DMS153 (cell line): ENCODE results near the gene UGT1A6.
"Not testable (repeated sequence)": the region's sequence is repeated elsewhere in the genome, so short reads cannot be mapped to it uniquely, and the experiment has no call there.

ENCODE experiments used
- DNase-seq: peaks from one replicate; lab custom pipeline; 2025; lab: John Stamatoyannopoulos, UW

Gene UGT1A6

GRCh38 chr2:233728723-233729301 is 36.1 kb downstream of the UGT1A6 start, which contains the start of gene UGT1A3:
Gene UGT1A3, plus strand, starts transcription at chr2:233729042. Its CDS starts 85 bp downstream, at chr2:233729127.
- DNase-seq = no peak

- peak; percentile 35 for DNase-seq
Observed at GRCh38 chr2:233736868-233737653, 44.4 kb downstream of the UGT1A6 start.

DNA sequence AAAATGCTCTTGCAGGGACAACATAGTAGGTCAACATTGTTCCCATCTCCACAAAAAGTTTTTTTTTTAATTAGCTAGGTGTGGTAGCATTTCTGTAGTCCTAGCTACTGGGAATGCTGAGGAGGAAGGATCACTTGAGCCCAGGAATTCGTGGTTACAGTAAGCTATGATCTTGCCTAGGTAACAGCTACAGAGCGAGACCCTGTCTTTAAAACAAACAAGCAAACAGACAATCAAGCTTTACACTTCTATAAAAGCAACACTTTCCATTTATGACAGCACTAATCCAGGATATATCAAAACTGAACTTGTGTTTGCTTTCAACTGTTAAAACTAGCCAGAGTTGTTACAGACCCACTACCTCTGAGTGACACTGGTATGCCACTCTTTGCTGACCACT is 48.2 kb downstream of the UGT1A6 start:
- DNase-seq = no peak

DNA sequence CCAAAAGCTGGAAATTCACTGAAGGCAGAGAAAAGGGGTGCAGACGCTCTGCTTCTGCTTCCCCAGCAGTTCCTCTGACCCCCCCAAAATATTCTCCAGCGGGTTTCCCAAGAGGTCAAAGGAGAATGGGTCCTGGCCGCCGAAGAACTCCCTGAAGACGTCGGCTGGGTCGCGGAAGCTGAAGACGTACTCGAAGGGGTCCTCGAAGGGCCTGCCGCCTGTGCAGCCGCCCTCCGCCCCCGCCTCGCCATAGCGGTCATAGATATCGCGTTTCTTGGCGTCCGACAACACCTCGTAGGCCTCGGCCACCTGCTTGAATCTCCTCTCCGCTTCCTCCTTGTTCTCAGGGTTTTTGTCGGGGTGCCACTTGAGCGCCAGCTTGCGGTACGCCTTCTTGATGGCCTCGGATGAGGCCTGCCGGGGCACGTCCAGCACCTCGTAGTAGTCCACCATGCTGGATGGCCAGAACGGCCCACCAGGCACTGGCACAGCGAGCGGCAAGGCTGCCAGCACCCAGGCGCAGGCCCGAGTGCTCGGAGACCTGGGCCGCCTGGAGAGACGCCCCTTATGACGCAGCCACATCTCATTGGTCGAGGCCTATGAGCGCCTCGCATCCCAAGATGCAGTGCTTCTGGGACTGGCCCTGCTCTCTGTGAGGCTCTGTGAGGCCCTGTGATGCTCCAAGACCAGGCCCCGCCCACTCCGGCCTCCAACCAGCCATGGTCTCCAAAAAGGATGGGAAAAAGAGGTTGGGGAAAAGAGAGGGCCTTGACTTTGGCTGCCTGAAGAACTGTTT is 51.0 kb downstream of the UGT1A6 start:
- no peak for DNase-seq

- no peak for DNase-seq
Observed at GRCh38 chr2:233745073-233745755, 52.5 kb downstream of the UGT1A6 start.

- DNase-seq = not testable (repeated sequence)
Observed at GRCh38 chr2:233745838-233746237, 53.1 kb downstream of the UGT1A6 start.

- no peak for DNase-seq
Observed at GRCh38 chr2:233746475-233747282, 54.0 kb downstream of the UGT1A6 start.

DNA sequence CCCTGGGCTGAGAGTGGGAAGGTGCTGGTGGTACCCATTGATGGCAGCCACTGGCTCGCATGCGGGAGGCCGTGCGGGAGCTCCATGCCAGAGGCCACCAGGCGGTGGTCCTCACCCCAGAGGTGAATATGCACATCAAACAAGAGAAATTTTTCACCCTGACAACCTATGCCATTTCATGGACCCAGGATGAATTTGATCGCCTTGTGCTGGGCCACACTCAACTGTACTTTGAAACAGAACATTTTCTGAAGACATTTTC is 54.5 kb downstream of the UGT1A6 start:
- DNase-seq = no peak

- not testable (repeated sequence) for DNase-seq
Observed at GRCh38 chr2:233750689-233751088, 58.0 kb downstream of the UGT1A6 start.

DNA sequence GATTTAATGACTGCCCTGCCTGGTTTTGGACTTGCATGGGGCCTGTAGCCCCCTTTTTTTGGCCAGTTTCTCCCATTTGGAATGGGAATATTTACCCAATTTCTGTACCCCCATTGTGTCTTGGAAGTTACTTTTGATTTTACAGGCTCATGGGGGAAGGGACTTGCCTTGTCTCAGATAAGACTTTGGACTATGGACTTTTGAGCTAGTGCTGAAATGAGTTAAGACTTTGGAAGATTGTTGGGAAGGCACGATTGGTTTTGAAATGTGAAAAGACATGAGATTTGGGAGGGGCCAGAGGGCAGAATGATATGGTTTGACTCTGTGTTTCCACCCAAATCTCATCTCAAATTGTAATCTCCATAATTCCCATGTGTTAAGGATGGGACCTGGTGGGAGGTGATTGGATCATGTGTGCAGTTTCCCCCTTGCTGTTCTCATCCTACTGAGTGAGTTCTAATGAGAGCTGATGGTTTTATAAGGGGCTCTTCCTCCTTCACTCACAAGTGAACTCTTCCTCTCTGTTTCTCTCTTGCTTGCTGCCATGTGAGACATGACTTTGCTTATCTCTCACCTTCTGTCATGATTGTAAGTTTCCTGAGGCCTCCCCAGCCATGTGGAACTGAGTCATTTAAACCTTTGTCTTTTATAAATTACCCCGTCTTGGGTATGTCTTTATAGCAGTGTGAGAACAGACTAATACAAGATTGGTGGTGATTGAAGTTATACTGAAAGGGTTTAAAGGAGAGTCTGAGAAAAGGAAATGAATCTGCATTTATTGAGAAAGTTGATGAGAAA is 58.7 kb downstream of the UGT1A6 start:
- not testable (repeated sequence) for DNase-seq

DNA sequence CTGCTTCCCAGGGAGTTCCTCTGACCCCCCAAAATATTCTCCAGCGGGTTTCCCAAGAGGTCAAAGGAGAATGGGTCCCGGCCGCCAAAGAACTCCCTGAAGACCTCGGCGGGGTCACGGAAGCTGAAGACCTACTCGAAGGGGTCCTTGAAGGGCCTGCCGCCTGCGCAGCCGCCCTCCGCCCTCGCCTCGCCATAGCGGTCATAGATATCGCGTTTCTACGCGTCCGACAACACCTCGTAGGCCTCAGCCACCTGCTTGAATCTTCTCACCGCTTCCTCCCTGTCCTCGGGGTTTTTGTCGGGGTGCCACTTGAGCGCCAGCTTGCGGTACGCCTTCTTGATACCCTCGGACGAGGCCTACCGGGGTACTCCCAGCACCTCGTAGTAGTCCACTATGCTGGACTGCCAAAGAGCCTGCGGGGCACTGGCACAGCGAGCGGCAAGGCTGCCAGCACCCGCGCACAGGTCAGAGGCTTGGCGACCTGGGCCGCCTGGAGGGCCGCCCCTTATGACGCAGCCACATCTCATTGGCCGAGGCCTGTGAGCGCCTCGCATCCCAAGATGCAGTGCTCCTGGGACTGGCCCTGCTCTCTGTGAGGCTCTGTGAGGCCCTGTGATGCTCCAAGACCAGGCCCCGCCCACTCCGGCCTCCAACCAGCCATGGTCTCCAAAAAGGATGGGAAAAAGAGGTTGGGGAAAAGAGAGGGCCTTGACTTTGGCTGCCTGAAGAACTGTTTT is 62.4 kb downstream of the UGT1A6 start:
- DNase-seq = no peak

DNA sequence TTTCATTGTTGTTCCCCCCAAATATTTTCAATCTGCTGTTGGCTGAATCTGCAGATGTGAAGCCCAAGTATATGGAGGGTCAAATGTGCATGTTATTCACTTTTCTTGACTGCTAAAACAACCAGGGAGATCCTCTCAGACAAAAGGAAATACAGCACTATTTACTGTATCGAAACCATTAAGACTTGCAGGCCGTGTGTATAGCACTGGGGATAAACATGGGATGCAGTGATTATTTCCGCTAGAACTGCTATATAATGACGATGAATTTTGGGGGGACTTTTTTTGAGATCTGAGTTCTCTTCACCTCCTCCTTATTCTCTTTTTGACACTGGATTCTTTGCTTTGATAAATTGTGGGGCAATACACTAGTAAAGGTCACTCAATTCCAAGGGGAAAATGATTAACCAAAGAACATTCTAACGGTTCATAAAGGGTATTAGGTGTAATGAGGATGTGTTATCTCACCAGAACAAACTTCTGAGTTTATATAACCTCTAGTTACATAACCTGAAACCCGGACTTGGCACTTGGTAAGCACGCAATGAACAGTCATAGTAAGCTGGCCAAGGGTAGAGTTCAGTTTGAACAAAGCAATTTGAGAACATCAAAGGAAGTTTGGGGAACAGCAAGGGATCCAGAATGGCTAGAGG is 63.9 kb downstream of the UGT1A6 start:
- no peak for DNase-seq

- no peak for DNase-seq
Observed at GRCh38 chr2:233758141-233758540, 65.5 kb downstream of the UGT1A6 start.

- no peak for DNase-seq
Observed at GRCh38 chr2:233758849-233759248, 66.2 kb downstream of the UGT1A6 start.

GRCh38 chr2:233760043-233760442 is 67.4 kb downstream of the UGT1A6 start, which contains the start of gene UGT1A1:
Gene UGT1A1, plus strand, starts transcription at chr2:233760270. Its CDS starts 18 bp downstream, at chr2:233760288.
- DNase-seq = no peak

DNA sequence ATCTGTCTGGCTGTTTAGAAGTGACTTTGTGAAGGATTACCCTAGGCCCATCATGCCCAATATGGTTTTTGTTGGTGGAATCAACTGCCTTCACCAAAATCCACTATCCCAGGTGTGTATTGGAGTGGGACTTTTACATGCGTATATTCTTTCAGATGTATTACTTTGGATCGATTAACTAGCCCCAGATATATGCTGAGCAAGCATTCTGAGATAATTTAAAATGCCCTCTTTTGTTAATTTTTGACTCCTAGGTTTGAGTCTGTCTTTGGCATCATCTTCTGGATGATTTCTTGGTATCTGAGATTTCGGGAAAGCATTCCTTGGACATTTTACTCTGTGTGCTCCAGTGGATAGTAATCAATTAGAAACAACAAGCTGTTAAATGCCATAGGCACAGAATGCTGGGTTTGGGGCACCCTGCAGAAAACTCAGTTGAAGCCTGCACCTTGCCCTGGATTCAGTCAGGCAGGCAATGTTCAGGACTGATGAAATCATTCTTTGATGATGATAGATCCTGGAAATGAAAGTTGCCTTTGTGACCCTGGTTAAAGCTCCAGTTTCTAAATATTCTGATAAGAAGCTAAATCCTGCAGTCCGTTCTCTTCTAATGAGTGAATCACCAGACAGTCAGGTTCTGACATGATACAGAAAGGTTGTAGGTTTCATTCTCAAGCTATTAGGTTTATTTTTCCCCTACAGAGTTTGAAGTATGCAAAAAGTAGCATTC is 68.5 kb downstream of the UGT1A6 start:
- DNase-seq = no peak

- DNase-seq = no peak
Observed at GRCh38 chr2:233764264-233764663, 71.6 kb downstream of the UGT1A6 start.

GRCh38 chr2:233764761-233765160 is 72.1 kb downstream of the UGT1A6 start:
- no peak for DNase-seq

DNA sequence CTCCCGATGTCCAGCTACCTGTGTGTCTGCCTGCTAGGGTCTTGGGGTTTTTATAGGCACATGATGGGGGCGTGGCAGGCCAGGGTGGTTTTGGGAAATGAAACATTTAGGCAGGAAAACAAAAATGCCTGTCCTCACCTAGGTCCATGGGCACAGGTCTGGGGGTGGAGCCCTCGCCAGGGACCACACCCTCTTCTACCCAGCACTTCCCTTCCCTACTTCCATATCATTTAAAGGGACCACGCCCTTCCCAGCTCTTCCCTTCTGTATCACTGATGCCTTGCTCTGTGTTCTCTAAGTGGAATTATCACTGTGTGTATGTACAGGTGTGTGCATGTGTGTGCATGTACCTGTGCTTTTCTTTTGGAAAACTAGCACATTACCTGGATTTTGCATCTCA is 73.7 kb downstream of the UGT1A6 start:
- no peak for DNase-seq
